Esophagus muscularis mucosa (tissue), 3 donors: ENCODE measurements around the gene PADI2.

Source experiments
- POLR2A ChIP-seq: fragments of 450-650 bp; IDR thresholded peaks from one replicate; pipeline ENCODE4 v1.6.1; 2017; ENCODE audit warnings: antibody characterized with exemption, moderate library complexity, mild to moderate bottlenecking, low read depth
- POLR2AphosphoS5 ChIP-seq, 2 donors: sonication (generic); formaldehyde crosslinking; IDR thresholded peaks; one replicate each; pipeline ENCODE4 v1.6.1; 2017; ENCODE audit warnings: antibody characterized with exemption in 2 of 2
- TF ChIP-seq, protein P1 (sequence below), 3 experiments: fragments of 200-600 bp in 2 of 3; fragments of 450-650 bp in 1 of 3; sonication (generic) in 2 of 3; IDR thresholded peaks; one replicate each; pipeline ENCODE4 v1.5.1; 2017 to 2019; ENCODE audit warnings: antibody characterized with exemption in 3 of 3, mild to moderate bottlenecking in 2 of 3, moderate library complexity in 1 of 3

DNA sequence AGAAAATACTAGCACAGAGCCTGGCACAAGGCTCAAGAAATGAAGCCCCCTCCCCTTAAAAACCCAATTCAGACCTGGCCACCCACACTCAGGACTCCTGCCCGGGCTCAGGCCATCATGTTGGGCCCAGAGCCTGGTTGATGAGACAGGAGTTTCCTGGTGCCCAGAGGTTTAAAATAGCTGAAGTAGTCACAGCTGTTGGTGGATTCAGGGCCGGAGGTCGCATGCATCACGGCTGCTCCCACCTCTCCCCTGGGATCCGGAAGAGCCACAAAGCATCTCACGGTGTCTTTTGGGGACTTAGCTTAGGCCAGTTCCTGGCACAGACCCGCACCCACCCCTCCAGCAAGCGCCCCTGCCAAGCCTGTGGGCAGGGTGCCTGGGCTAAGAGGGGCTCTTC is 2.6 kb upstream of the PADI2 start:
- TF ChIP-seq, protein P1, sequence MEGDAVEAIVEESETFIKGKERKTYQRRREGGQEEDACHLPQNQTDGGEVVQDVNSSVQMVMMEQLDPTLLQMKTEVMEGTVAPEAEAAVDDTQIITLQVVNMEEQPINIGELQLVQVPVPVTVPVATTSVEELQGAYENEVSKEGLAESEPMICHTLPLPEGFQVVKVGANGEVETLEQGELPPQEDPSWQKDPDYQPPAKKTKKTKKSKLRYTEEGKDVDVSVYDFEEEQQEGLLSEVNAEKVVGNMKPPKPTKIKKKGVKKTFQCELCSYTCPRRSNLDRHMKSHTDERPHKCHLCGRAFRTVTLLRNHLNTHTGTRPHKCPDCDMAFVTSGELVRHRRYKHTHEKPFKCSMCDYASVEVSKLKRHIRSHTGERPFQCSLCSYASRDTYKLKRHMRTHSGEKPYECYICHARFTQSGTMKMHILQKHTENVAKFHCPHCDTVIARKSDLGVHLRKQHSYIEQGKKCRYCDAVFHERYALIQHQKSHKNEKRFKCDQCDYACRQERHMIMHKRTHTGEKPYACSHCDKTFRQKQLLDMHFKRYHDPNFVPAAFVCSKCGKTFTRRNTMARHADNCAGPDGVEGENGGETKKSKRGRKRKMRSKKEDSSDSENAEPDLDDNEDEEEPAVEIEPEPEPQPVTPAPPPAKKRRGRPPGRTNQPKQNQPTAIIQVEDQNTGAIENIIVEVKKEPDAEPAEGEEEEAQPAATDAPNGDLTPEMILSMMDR (IDR thresholded peaks at IDR 0.05) = no peak
- TF ChIP-seq POLR2A = no peak
- no peak for TF ChIP-seq POLR2AphosphoS5 (IDR thresholded peaks at IDR 0.05)
